ENCODE measurements around the gene RBSN.

DNA sequence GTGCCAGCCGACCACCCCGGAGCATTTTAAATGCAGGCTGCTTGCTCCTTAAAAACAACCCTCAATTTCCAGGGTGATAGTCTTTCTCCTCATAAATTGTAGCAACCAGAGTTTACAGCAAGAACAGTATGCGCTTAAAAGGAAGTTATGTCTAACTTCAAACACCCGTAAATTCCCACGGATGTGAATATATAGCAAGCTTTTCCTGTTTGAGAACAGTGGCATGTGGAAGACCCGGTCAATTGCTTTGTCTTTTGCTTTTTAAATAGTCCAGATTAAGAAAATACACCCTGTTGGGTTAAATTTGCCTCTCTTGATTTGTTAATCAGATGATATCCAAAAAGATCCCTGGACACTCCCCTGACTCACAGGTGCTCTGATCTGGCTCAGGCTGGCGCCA, 54.6 kb downstream of the RBSN start:
- TF ChIP-seq ZNF274 (IDR thresholded peaks at IDR 0.05; ENCODE audit: low read depth, low read length) (no peak), REST (IDR thresholded peaks at IDR 0.05; ENCODE audit: low read depth) (no peak)

All from HCT116 (cell line).